Mucosa of descending colon (tissue), 3 donors: ENCODE results near the gene FOXN3. TPM values are rescaled to one million over a fixed set of nuclear protein-coding genes. Genes with fewer than 3 reads are reported as not detected.
A peak's percentile ranks its signal among the peaks of the same experiment; 100 is the strongest.

Experiments used
- ATAC-seq: fragments of 200-7000 bp; cut with Tn5 transposase; one replicate; pipeline ENCODE4 v1.9.1; 2020; ENCODE audit warnings: mild to moderate bottlenecking, moderate library complexity
- DNase-seq, 3 donors: peaks; one replicate each; pipeline ENCODE4 v3.0.0-alpha.2; 2020
- H3K36me3 ChIP-seq: fragments of 200-600 bp; one replicate; pipeline ENCODE4 v1.8.0; 2021; ENCODE audit warnings: low read depth, mild to moderate bottlenecking
- H3K4me1 ChIP-seq: fragments of 200-600 bp; one replicate; pipeline ENCODE4 v1.8.0; 2021; ENCODE audit warnings: low read depth, mild to moderate bottlenecking
- H3K4me3 ChIP-seq: fragments of 200-600 bp; one replicate; pipeline ENCODE4 v1.8.0; 2021; ENCODE audit warnings: mild to moderate bottlenecking
- H3K9me3 ChIP-seq: fragments of 200-600 bp; one replicate; pipeline ENCODE4 v1.8.0; 2021; ENCODE audit warnings: mild to moderate bottlenecking
- intact Hi-C, 2 donors: fragments of 100-400 bp; cut with DNase I in 1 of 2; cut with micrococcal nuclease in 1 of 2; formaldehyde crosslinking; loops; one replicate each; pipeline versions ENCODE4 v1.11.0 to v1.11.1; 2022; cut with DNase I, micrococcal nuclease
- total RNA-seq, 3 donors: library from RNA; stranded (reverse); fragmentation: NEBNext Ultra II Directional in 2 of 3; extraction: Animal tissue kit (Norgen Biotek cat#: 25700) in 2 of 3; gene quantifications; one replicate each; pipeline versions ENCODE4 v1.2.1 to v1.2.4, GENCODE V29; 2021 to 2023
- TF ChIP-seq, protein P1 (sequence below): fragments of 200-600 bp; IDR thresholded peaks from one replicate; pipeline ENCODE4 v1.8.0; 2022; ENCODE audit warnings: antibody characterized with exemption, mild to moderate bottlenecking
- donor health status: DM: no; HTN: no; CAD: no; lungs with moderate emphysema.
- donor health status: DM: no; HTN: no; CAD: no.
- donor health status: DM: no; HTN: yes; CAD: no.

FOXN3 gene
- total RNA-seq, 3 donors from 2014 or later = 77.4 to 154 (median 113) TPM

DNA sequence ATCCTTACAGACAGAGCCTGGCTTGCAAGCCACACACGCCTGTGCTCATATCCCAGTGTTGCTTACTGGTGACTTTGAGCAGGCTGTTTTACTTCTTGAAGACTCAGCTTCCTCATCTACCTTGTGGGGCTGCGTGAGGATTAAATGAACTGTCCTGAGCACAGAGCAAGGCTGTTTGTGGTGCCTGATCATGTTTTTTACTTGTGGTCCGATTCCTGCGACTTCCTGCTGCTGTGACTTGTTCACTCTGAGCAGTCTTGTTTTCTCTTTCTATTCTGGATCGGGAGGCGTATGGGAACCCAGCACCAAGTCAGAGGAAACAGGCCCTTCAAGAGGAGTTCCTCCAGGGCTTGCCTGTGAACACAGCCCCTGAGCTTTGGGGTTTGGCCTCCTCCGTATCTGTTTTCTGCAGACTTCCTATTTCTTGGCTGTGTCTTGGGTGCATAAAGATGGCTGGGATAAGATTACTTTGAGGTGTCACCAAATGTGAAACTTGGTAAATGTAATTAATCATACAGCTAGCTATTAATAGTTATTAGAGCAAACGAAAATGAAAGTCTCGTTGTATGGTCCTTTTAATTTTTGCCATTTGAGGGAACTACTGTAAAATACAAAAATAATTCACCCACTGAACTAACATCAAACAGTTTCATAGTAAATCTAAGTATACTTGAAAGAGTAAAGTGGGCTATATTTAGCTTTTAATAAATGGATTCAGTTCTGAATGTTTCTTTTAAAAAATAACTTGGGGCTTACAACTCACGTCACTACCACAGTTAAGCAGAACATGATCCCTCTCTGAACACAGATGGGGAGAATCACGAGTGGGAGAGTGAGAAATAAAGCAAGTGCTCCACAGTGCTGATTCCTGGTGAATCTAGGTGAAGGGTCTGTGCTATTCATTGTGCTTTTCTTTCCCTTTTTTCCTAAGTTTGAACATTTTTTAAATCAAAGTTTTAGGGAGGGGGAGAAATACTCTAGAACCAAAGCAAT lies 251.5 kb downstream of the FOXN3 start:
- no peak overlapping the region for H3K4me3 ChIP-seq
- no peaks in the 10 kb centered on the region for H3K36me3 ChIP-seq
- no peaks in the 10 kb centered on the region for H3K9me3 ChIP-seq
- DNase-seq (peak in 1 of 3 donors; percentile 27), ATAC-seq (peak; percentile 56)
- TF ChIP-seq, protein P1, sequence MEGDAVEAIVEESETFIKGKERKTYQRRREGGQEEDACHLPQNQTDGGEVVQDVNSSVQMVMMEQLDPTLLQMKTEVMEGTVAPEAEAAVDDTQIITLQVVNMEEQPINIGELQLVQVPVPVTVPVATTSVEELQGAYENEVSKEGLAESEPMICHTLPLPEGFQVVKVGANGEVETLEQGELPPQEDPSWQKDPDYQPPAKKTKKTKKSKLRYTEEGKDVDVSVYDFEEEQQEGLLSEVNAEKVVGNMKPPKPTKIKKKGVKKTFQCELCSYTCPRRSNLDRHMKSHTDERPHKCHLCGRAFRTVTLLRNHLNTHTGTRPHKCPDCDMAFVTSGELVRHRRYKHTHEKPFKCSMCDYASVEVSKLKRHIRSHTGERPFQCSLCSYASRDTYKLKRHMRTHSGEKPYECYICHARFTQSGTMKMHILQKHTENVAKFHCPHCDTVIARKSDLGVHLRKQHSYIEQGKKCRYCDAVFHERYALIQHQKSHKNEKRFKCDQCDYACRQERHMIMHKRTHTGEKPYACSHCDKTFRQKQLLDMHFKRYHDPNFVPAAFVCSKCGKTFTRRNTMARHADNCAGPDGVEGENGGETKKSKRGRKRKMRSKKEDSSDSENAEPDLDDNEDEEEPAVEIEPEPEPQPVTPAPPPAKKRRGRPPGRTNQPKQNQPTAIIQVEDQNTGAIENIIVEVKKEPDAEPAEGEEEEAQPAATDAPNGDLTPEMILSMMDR = no peak
- intact Hi-C loops = no loop called here
- no peaks in the 10 kb centered on the region for H3K4me1 ChIP-seq

DNA sequence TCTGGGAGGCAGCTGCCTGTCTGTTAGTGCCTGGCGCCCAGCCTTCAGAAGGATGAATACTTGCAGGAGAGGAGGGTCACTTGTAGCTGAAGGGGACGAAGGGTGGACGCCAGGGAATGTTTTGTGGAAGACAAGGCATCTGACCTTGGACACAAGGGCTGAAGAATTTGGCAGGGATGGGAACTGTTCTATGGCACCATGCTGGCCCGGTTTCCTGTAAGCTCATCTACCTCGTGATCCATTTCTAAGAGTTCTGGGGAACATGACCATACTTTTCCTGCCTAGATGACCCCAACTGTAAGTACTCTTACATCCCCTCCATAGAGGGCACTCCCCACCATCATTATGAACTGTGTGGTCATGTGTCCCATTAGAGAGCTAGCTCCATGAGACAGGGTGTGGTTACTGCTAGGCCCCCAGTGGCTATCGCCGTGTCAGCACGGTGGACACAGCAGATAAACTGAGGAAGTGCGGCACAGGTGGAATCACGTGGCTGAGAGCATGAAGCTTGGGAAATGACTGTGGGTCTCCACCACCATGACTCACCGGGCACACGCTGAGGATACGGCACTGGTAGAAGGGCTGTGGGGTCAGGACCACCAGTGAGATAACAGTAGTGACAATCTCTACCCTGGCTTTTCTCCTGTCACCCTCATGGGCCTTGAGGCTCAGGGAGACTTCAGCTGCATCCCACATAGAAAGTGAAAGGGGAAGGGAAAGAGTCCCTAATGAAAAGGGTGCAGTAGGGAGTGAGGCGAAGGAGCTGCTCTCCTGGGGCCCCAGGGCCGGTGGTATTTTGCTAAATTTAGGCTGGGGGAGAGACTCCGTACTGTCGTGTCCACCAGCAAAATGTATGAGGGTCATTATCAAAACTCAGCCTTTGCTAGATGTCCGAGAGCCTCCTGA lies 252.6 kb downstream of the FOXN3 start:
- intact Hi-C loops = no loop called here
- H3K4me1 ChIP-seq = no peaks in the 10 kb centered on the region
- ATAC-seq (peak; percentile 40), DNase-seq (no peak)
- H3K4me3 ChIP-seq = no peak overlapping the region
- TF ChIP-seq, protein P1 = no peak
- no peaks in the 10 kb centered on the region for H3K9me3 ChIP-seq
- H3K36me3 ChIP-seq = no peaks in the 10 kb centered on the region

DNA sequence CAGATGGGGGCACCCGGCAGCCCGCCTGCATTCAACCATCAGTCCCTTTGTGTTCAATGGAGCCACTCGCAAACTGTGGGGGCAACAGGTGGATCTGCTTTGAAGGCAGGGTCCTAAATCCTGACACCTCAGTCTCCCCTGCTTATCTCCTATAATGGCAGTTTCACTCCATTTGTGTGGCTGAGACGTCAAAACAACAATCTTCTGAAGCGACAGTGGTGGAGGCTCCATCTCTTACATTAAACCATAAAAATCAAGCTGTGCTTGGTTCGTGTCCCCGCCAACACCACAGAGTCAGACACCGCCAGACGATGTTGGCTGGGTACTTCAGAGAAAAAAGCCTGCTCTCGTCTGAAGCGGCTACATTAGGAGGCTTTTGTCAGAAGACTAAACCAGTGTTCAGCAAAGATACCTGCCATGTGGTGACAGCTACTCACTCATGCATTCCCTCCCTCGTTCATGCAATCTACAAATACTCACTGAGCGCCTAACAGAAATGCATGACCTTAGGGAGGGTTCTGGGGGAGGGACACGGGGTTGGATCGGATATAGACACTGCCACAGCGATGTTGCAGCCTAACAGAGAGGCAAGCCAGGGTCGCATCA lies 253.9 kb downstream of the FOXN3 start:
- no peaks in the 10 kb centered on the region for H3K9me3 ChIP-seq
- no peaks in the 10 kb centered on the region for H3K4me1 ChIP-seq
- DNase-seq (no peak), ATAC-seq (no peak)
- TF ChIP-seq, protein P1 = no peak
- no peak overlapping the region for H3K4me3 ChIP-seq
- intact Hi-C loops = no loop called here
- no peaks in the 10 kb centered on the region for H3K36me3 ChIP-seq

DNA sequence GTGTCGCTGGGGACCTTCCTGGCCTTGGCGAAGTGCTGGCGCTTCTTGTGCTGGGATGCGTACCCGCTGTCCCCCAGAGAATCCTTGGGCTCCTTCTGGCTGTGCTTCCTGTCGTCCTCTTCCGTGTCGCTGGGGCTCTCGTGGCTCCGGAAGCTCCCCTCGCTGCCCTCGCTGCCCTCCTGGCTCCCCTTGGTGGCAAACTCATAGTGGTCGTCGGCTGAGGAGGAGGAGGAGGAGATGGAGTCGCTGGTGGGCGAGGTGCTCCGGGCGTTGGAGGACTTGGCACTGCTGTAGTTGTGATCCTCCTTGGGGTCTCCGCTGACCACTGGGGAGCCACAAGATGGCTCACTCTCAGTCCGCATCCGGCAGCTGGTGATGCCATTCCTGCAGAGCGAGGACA lies 254.4 kb downstream of the FOXN3 start:
- Histone ChIP-seq H3K4me3 (no peak overlapping the region), H3K36me3 (no peaks in the 10 kb centered on the region), H3K9me3 (no peaks in the 10 kb centered on the region), H3K4me1 (no peaks in the 10 kb centered on the region)
- TF ChIP-seq, protein P1 = no peak
- DNase-seq (no peak), ATAC-seq (no peak)
- intact Hi-C loops = no loop called here

DNA sequence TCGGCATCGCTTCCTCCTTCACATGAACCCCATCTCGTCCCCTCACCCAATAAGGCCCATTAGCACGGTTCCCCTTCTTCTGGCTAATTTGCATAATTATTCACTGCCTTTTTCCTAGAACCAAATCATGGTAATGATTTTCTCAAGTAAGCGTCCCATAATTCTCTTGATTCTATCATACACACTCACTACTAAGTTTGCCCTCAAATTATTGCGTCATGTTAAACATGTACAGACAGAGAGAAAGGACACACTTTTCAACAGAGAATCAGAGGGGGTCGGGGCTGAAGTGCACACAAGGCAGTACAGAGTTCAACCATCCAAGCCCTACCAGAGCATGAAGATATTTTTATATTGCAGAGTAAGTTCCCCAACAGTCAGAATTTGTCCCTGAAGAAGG lies 256.6 kb downstream of the FOXN3 start:
- ATAC-seq (no peak), DNase-seq (no peak)
- H3K36me3 ChIP-seq = no peaks in the 10 kb centered on the region
- intact Hi-C loops = no loop called here
- no peak overlapping the region for H3K4me3 ChIP-seq
- H3K9me3 ChIP-seq = no peaks in the 10 kb centered on the region
- H3K4me1 ChIP-seq = no peaks in the 10 kb centered on the region
- TF ChIP-seq, protein P1 = no peak
